Measurements from ENCODE around the gene DOCK11. TPM values are rescaled to one million over a fixed set of nuclear protein-coding genes. Genes with fewer than 3 reads are reported as not detected.

The DOCK11 gene
- total RNA-seq, 6 experiments from 2014 or later = 1.1 to 4.4 (median 3.2) TPM

- H3K36me3 ChIP-seq = no peaks in the 10 kb centered on the region
- no peaks in the 10 kb centered on the region for H3K9me3 ChIP-seq
- DNase-seq (no peak), ATAC-seq (no peak)
- H3K4me3 ChIP-seq = no peak overlapping the region
- TF ChIP-seq CTCF (IDR thresholded peaks at IDR 0.05) (no peak), POLR2A (IDR thresholded peaks at IDR 0.05) (no peak)
- no peaks in the 10 kb centered on the region for H3K4me1 ChIP-seq
- no peak overlapping the region for H3K27ac ChIP-seq
- intact Hi-C loops (cut with DNase I) = no loop called here
- WGBS (ENCODE audit: insufficient coverage, low coverage, low lambda C conversion rate, missing lambda C conversion rate) = 53% methylated on average over 5 of the region's 5 CpGs
- H3K27me3 ChIP-seq = no peaks in the 10 kb centered on the region
Measured at GRCh38 chrX:118520216-118521206, 24.9 kb downstream of the DOCK11 start.

GRCh38 chrX:118521435-118521834 lies 25.8 kb downstream of the DOCK11 start:
- DNase-seq (no peak), ATAC-seq (no peak)
- TF ChIP-seq POLR2A (IDR thresholded peaks at IDR 0.05) (no peak), CTCF (IDR thresholded peaks at IDR 0.05) (no peak)
- no peak overlapping the region for H3K27ac ChIP-seq
- no peaks in the 10 kb centered on the region for H3K9me3 ChIP-seq
- no peaks in the 10 kb centered on the region for H3K27me3 ChIP-seq
- no peaks in the 10 kb centered on the region for H3K4me1 ChIP-seq
- H3K36me3 ChIP-seq = no peaks in the 10 kb centered on the region
- 60% methylated on average over 3 of the region's 3 CpGs for WGBS (ENCODE audit: insufficient coverage, low coverage, low lambda C conversion rate, missing lambda C conversion rate)
- H3K4me3 ChIP-seq = no peak overlapping the region
- intact Hi-C loops (cut with DNase I) = no loop called here

- no peaks in the 10 kb centered on the region for H3K27me3 ChIP-seq
- 86% methylated on average over 2 of the region's 3 CpGs for WGBS (ENCODE audit: insufficient coverage, low coverage, low lambda C conversion rate, missing lambda C conversion rate)
- TF ChIP-seq POLR2A (IDR thresholded peaks at IDR 0.05) (no peak), CTCF (IDR thresholded peaks at IDR 0.05) (no peak)
- DNase-seq (no peak), ATAC-seq (no peak)
- H3K4me3 ChIP-seq = no peak overlapping the region
- H3K36me3 ChIP-seq = no peaks in the 10 kb centered on the region
- intact Hi-C loops (cut with DNase I) = no loop called here
- H3K27ac ChIP-seq = no peak overlapping the region
- no peaks in the 10 kb centered on the region for H3K9me3 ChIP-seq
- no peaks in the 10 kb centered on the region for H3K4me1 ChIP-seq
Measured at GRCh38 chrX:118522230-118522926, 26.8 kb downstream of the DOCK11 start.

- DNase-seq = no peak
- no peaks in the 10 kb centered on the region for H3K36me3 ChIP-seq
- TF ChIP-seq POLR2A (IDR thresholded peaks at IDR 0.05) (no peak), CTCF (IDR thresholded peaks at IDR 0.05) (no peak)
- H3K4me3 ChIP-seq = no peak overlapping the region
- 67% methylated on average over 1 of the region's 4 CpGs for WGBS (ENCODE audit: insufficient coverage, low coverage, low lambda C conversion rate, missing lambda C conversion rate)
- intact Hi-C loops (cut with DNase I) = no loop called here
- no peaks in the 10 kb centered on the region for H3K27me3 ChIP-seq
- no peaks in the 10 kb centered on the region for H3K9me3 ChIP-seq
- H3K27ac ChIP-seq = no peak overlapping the region
- no peaks in the 10 kb centered on the region for H3K4me1 ChIP-seq
- ATAC-seq = no peak
Measured at GRCh38 chrX:118523920-118524319, 28.3 kb downstream of the DOCK11 start.
